ENCODE measurements around the gene ZNF322.
"Not testable (repeated sequence)": the region's sequence is repeated elsewhere in the genome, so short reads cannot be mapped to it uniquely, and the experiment has no call there.

DNA sequence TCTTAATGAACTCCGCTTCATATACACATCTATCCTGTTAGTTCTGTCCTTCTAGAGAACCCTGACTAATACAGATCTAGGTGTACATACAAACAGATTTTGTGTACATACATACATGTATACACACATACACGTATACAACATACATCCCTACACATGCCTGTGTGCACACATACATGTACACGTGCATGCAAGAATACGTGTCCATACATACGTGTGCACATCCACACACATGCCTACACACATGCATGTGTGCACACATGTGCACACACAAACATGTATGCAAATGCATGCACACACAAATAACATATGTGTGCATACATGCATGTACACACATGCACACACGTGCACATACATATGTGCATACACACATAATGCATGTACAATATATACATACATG lies 10.5 kb upstream of the ZNF322 start:
- TF ChIP-seq, protein P1, sequence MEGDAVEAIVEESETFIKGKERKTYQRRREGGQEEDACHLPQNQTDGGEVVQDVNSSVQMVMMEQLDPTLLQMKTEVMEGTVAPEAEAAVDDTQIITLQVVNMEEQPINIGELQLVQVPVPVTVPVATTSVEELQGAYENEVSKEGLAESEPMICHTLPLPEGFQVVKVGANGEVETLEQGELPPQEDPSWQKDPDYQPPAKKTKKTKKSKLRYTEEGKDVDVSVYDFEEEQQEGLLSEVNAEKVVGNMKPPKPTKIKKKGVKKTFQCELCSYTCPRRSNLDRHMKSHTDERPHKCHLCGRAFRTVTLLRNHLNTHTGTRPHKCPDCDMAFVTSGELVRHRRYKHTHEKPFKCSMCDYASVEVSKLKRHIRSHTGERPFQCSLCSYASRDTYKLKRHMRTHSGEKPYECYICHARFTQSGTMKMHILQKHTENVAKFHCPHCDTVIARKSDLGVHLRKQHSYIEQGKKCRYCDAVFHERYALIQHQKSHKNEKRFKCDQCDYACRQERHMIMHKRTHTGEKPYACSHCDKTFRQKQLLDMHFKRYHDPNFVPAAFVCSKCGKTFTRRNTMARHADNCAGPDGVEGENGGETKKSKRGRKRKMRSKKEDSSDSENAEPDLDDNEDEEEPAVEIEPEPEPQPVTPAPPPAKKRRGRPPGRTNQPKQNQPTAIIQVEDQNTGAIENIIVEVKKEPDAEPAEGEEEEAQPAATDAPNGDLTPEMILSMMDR (conservative IDR thresholded peaks at IDR 0.05): not testable (repeated sequence)
- not testable (repeated sequence) for TF ChIP-seq ZFX (IDR thresholded peaks at IDR 0.05)
